GM12878 (cell line): ENCODE measurements around the gene DARS1.

Experiments used
- FOXM1 ChIP-seq: IDR thresholded peaks from 2 replicates; pipeline ENCODE4 v1.6.1; 2012; ENCODE audit warnings: low read depth, mild to moderate bottlenecking, inconsistent platforms, low read length, moderate library complexity
- NFIC ChIP-seq: IDR thresholded peaks from 2 replicates; pipeline ENCODE4 v1.6.1; 2012; ENCODE audit warnings: low read depth, mild to moderate bottlenecking, inconsistent platforms, low read length, moderate library complexity
- SREBF2 ChIP-seq: IDR thresholded peaks from 2 replicates; pipeline ENCODE4 v1.6.1; 2012; ENCODE audit warnings: mild to moderate bottlenecking, low read length

GRCh38 chr2:135905679-135906078 lies 79.7 kb downstream of the DARS1 start:
- TF ChIP-seq FOXM1 (no peak), SREBF2 (no peak), NFIC (no peak)
